GM10266 (cell line): ENCODE measurements around the gene PDE7B.

Experiments used
- DNase-seq: peaks from one replicate; pipeline ENCODE4 v3.0.0; 2012; ENCODE audit errors: extremely low spot score
- CTCF ChIP-seq: IDR thresholded peaks from 2 replicates; pipeline ENCODE4 v1.5.1; 2012; ENCODE audit warnings: mild to moderate bottlenecking, low read depth; ENCODE audit not compliant: control insufficient read depth, insufficient read depth; ENCODE audit errors: missing control alignments

The PDE7B gene

GRCh38 chr6:136084403-136084802 lies 232.9 kb downstream of the PDE7B start:
- TF ChIP-seq CTCF: no peak
- DNase-seq: no peak

GRCh38 chr6:136085370-136086115 lies 234.0 kb downstream of the PDE7B start:
- TF ChIP-seq CTCF: no peak

GRCh38 chr6:136086686-136087085 lies 235.2 kb downstream of the PDE7B start:
- TF ChIP-seq CTCF: no peak
- DNase-seq: no peak

More at GRCh38 chr6:136085370-136086115, 234.0 kb downstream of the PDE7B start:
- no peak for DNase-seq

GRCh38 chr6:136087986-136088385 lies 236.5 kb downstream of the PDE7B start:
- no peak for TF ChIP-seq CTCF
- no peak for DNase-seq

GRCh38 chr6:136088693-136089092 lies 237.2 kb downstream of the PDE7B start:
- TF ChIP-seq CTCF: no peak

GRCh38 chr6:136089876-136090275 lies 238.4 kb downstream of the PDE7B start:
- DNase-seq: no peak
- no peak for TF ChIP-seq CTCF

More at GRCh38 chr6:136088693-136089092, 237.2 kb downstream of the PDE7B start:
- no peak for DNase-seq

GRCh38 chr6:136090929-136091328 lies 239.4 kb downstream of the PDE7B start:
- TF ChIP-seq CTCF: no peak
- no peak for DNase-seq
